A673 (cell line): ENCODE measurements around the gene GPNMB. TPM values are rescaled to one million over a fixed set of nuclear protein-coding genes. Genes with fewer than 3 reads are reported as not detected.

Experiments used
- BruUV-seq: library from RNA; stranded (reverse); fragments of 400-500 nt; replicated peaks from 2 replicates; lab custom pipeline; 2021; lab: Mats Ljungman, UMichigan
- CTCF ChIA-PET: fragments of 300-600 bp; sonication (Branson Sonifier 250); formaldehyde crosslinking; loops from one replicate; lab custom pipeline; 2022; ENCODE audit warnings: antibody characterized with exemption; lab: Charles Lee
- POLR2A ChIA-PET: fragments of 300-600 bp; sonication (Branson Sonifier 250); formaldehyde crosslinking; loops from one replicate; lab custom pipeline; 2022; ENCODE audit warnings: antibody characterized with exemption; ENCODE audit not compliant: low non-redundant PET; lab: Charles Lee
- DNase-seq: peaks from one replicate; pipeline ENCODE4 v3.0.0-alpha.2; 2015; ENCODE audit warnings: low spot score
- H3K27ac ChIP-seq: fragments of 200-600 bp; sonication (generic); 2 replicates; pipeline ENCODE4 v1.5.1; 2016; ENCODE audit warnings: mixed run types, low read depth, mild to moderate bottlenecking, mixed read lengths, antibody characterized with exemption, low read length; ENCODE audit not compliant: poor library complexity, severe bottlenecking
- H3K27me3 ChIP-seq: fragments of 200-600 bp; sonication (generic); replicated peaks from 2 replicates; pipeline ENCODE4 v1.6.1; 2017; ENCODE audit warnings: mixed run types, low read depth, mild to moderate bottlenecking, mixed read lengths, antibody characterized with exemption, low read length; ENCODE audit not compliant: insufficient read depth, poor library complexity
- H3K36me3 ChIP-seq: fragments of 200-600 bp; sonication (generic); 2 replicates; pipeline ENCODE4 v1.6.1; 2016; ENCODE audit warnings: mixed run types, mild to moderate bottlenecking, mixed read lengths, antibody characterized with exemption, low read length; ENCODE audit not compliant: insufficient read depth, poor library complexity, severe bottlenecking
- H3K4me1 ChIP-seq: fragments of 200-600 bp; sonication (generic); 2 replicates; pipeline ENCODE4 v1.6.1; 2017; ENCODE audit warnings: mixed run types, mild to moderate bottlenecking, mixed read lengths, antibody characterized with exemption, low read length; ENCODE audit not compliant: insufficient read depth, poor library complexity, severe bottlenecking
- H3K4me3 ChIP-seq: fragments of 200-600 bp; sonication (generic); 2 replicates; pipeline ENCODE4 v1.5.1; 2016; ENCODE audit warnings: low read depth, mixed run types, mild to moderate bottlenecking, mixed read lengths, low read length; ENCODE audit not compliant: poor library complexity, severe bottlenecking
- H3K9me3 ChIP-seq: fragments of 200-600 bp; sonication (generic); 2 replicates; pipeline ENCODE4 v1.6.1; 2016; ENCODE audit warnings: mixed run types, low read depth, mild to moderate bottlenecking, mixed read lengths, antibody characterized with exemption, low read length; ENCODE audit not compliant: poor library complexity, severe bottlenecking
- CTCF ChIP-seq: fragments of 300-800, 200-600 bp; sonication (generic); conservative IDR thresholded peaks from 2 replicates; pipeline ENCODE4 v1.5.1; 2017; ENCODE audit warnings: low read depth, mild to moderate bottlenecking, antibody characterized with exemption, low read length, moderate library complexity, mixed read lengths
- EZH2 ChIP-seq: fragments of 200-600 bp; sonication (generic); IDR thresholded peaks from 2 replicates; pipeline ENCODE4 v1.6.1; 2017; ENCODE audit warnings: borderline replicate concordance, low read depth, mild to moderate bottlenecking, mixed read lengths, antibody characterized with exemption, low read length; ENCODE audit not compliant: poor library complexity, severe bottlenecking
- intact Hi-C: fragments of 100-400 bp; cut with micrococcal nuclease; formaldehyde crosslinking; loops from one replicate; pipeline ENCODE4 v1.10.0; 2022; ENCODE audit not compliant: unreplicated experiment
- total RNA-seq: library from RNA; stranded (reverse); gene quantifications from 2 replicates; pipeline ENCODE4 v1.2.3, GENCODE V29; 2021

Gene GPNMB
- total RNA-seq, 1 experiment from 2014 or later = 2.1 TPM

- H3K4me3 ChIP-seq = peak overlapping the region; percentile 5
- H3K9me3 ChIP-seq = no peaks in the 10 kb centered on the region
- H3K27me3 ChIP-seq = no peaks in the 10 kb centered on the region
- POLR2A ChIA-PET = no interaction called here
- TF ChIP-seq CTCF (peak; percentile 92), EZH2 (no peak)
- no TSS peak for BruUV-seq
- no peak overlapping the region for H3K27ac ChIP-seq
- CTCF ChIA-PET = interaction anchor here (0.6 to 1.6 kb wide), 7 partner anchors 12 to 1400 kb away, joined by 3 to 8 read pairs (median 4); no protein-coding TSS in a partner anchor
- DNase-seq = peak; percentile 93
- intact Hi-C loops = loop anchor here (2.0 to 5.0 kb wide), 2 partner anchors 274 to 439 kb away; partner anchors contain the start of gene STK31
- H3K36me3 ChIP-seq = no peaks in the 10 kb centered on the region
- peaks cover 8% of the 10 kb centered on the region for H3K4me1 ChIP-seq
Observed at GRCh38 chr7:23273141-23273599, 26.6 kb downstream of the GPNMB start.

GRCh38 chr7:23275912-23276311, 29.3 kb downstream of the GPNMB start:
- H3K4me3 ChIP-seq = no peak overlapping the region
- intact Hi-C loops = no loop called here
- DNase-seq = no peak
- no peak overlapping the region for H3K27ac ChIP-seq
- TF ChIP-seq CTCF (no peak), EZH2 (no peak)
- ChIA-PET POLR2A (no interaction called here), CTCF (no interaction called here)
- H3K27me3 ChIP-seq = no peaks in the 10 kb centered on the region
- H3K9me3 ChIP-seq = no peaks in the 10 kb centered on the region
- no peaks in the 10 kb centered on the region for H3K36me3 ChIP-seq
- H3K4me1 ChIP-seq = peaks cover 8% of the 10 kb centered on the region
- BruUV-seq = no TSS peak

- ChIA-PET POLR2A (no interaction called here), CTCF (no interaction called here)
- Histone ChIP-seq H3K9me3 (no peaks in the 10 kb centered on the region), H3K27ac (no peak overlapping the region), H3K4me1 (peaks cover 8% of the 10 kb centered on the region), H3K4me3 (no peak overlapping the region), H3K27me3 (no peaks in the 10 kb centered on the region), H3K36me3 (no peaks in the 10 kb centered on the region)
- DNase-seq = peak; percentile 59
- intact Hi-C loops = no loop called here
- TF ChIP-seq EZH2 = no peak
- TF ChIP-seq CTCF = peak; percentile 49
- no TSS peak for BruUV-seq
Observed at GRCh38 chr7:23276376-23276775, 29.8 kb downstream of the GPNMB start.
